Neural progenitor cell (in vitro differentiated cells): Measurements from ENCODE around the gene FNIP1. TPM values are rescaled to one million over a fixed set of nuclear protein-coding genes. Genes with fewer than 3 reads are reported as not detected.

Experiments
- DNase-seq: peaks from one replicate; pipeline ENCODE4 v3.0.0-alpha.2; 2016; ENCODE audit warnings: low spot score
- H2AFZ ChIP-seq: fragments of 200-600 bp; sonication (generic); replicated peaks from 2 replicates; pipeline ENCODE4 v1.6.1; 2016; ENCODE audit warnings: antibody characterized with exemption
- H3F3A ChIP-seq: fragments of 200-600 bp; sonication (generic); 2 replicates; pipeline ENCODE4 v1.6.1; 2016; ENCODE audit warnings: antibody characterized with exemption, low read depth
- H3K27ac ChIP-seq: fragments of 200-600 bp; sonication (generic); 2 replicates; pipeline ENCODE4 v1.5.1; 2016; ENCODE audit warnings: mild to moderate bottlenecking
- H3K27me3 ChIP-seq: fragments of 200-600 bp; sonication (generic); 2 replicates; pipeline ENCODE4 v1.6.1; 2016; ENCODE audit warnings: mild to moderate bottlenecking, moderate library complexity
- H3K36me3 ChIP-seq: fragments of 200-600 bp; sonication (generic); 2 replicates; pipeline ENCODE4 v1.5.1; 2016
- H3K4me1 ChIP-seq: fragments of 200-600 bp; sonication (generic); 2 replicates; pipeline ENCODE4 v1.6.1; 2016; ENCODE audit warnings: mixed run types
- H3K4me2 ChIP-seq: fragments of 200-600 bp; sonication (generic); 2 replicates; pipeline ENCODE4 v1.6.1; 2016
- H3K4me3 ChIP-seq: fragments of 200-600 bp; sonication (generic); 2 replicates; pipeline ENCODE4 v1.5.1; 2016
- H3K79me2 ChIP-seq: fragments of 200-600 bp; sonication (generic); 2 replicates; pipeline ENCODE4 v1.6.1; 2016; ENCODE audit warnings: low read depth
- H3K9ac ChIP-seq: fragments of 200-600 bp; sonication (generic); 2 replicates; pipeline ENCODE4 v1.6.1; 2016
- H3K9me3 ChIP-seq: fragments of 200-600 bp; sonication (generic); 2 replicates; pipeline ENCODE4 v1.5.1; 2016; ENCODE audit warnings: low read depth
- H4K20me1 ChIP-seq: fragments of 200-600 bp; sonication (generic); 2 replicates; pipeline ENCODE4 v1.6.1; 2016; ENCODE audit warnings: low read depth
- H3K27ac Mint-ChIP-seq: 3 replicates; pipeline ENCODE4 v1.8.0; 2021; ENCODE audit warnings: mixed read lengths
- H3K27me3 Mint-ChIP-seq: 2 replicates; pipeline ENCODE4 v1.8.0; 2022; ENCODE audit warnings: low read depth, mild to moderate bottlenecking, inconsistent platforms, moderate library complexity, mixed read lengths; ENCODE audit not compliant: insufficient read depth
- H3K36me3 Mint-ChIP-seq: 3 replicates; pipeline ENCODE4 v1.8.0; 2021; ENCODE audit warnings: mixed read lengths
- H3K4me1 Mint-ChIP-seq: 3 replicates; pipeline ENCODE4 v1.8.0; 2021; ENCODE audit warnings: mixed read lengths
- H3K4me3 Mint-ChIP-seq: 3 replicates; pipeline ENCODE4 v1.8.0; 2021; ENCODE audit warnings: mild to moderate bottlenecking, moderate library complexity, mixed read lengths
- H3K9me3 Mint-ChIP-seq: 3 replicates; pipeline ENCODE4 v1.8.0; 2020; ENCODE audit warnings: mixed read lengths
- CTCF ChIP-seq: fragments of 200-600 bp; sonication (generic); IDR thresholded peaks from 2 replicates; pipeline ENCODE4 v1.5.1; 2017; ENCODE audit warnings: antibody characterized with exemption, mild to moderate bottlenecking
- EZH2 ChIP-seq: fragments of 200-600 bp; sonication (generic); IDR thresholded peaks from 2 replicates; pipeline ENCODE4 v1.6.1; 2017; ENCODE audit warnings: antibody characterized with exemption, mild to moderate bottlenecking, moderate library complexity
- EZH2phosphoT487 ChIP-seq: fragments of 200-600 bp; sonication (generic); IDR thresholded peaks from 2 replicates; pipeline ENCODE4 v1.6.1; 2017; ENCODE audit warnings: antibody characterized with exemption
- total RNA-seq: library from RNA; depleted of rRNA; stranded (reverse); fragments of >200 nt; gene quantifications from 2 replicates; pipeline ENCODE4 v1.2.3, GENCODE V29; 2015; ENCODE audit warnings: low replicate concordance

Gene FNIP1
- total RNA-seq, 1 donor from 2014 or later, result 44.4 TPM

GRCh38 chr5:131786900-131787692 lies 9.7 kb downstream of the FNIP1 start:
- Mint-ChIP-seq H3K27me3 (no peaks in the 10 kb centered on the region), H3K4me3 (no peak overlapping the region), H3K9me3 (peaks cover 11% of the 10 kb centered on the region), H3K4me1 (peaks cover 2% of the 10 kb centered on the region), H3K36me3 (peaks cover 21% of the 10 kb centered on the region), H3K27ac (no peak overlapping the region)
- H3K36me3 ChIP-seq, result no peaks in the 10 kb centered on the region
- H3F3A ChIP-seq, result no peaks in the 10 kb centered on the region
- H2AFZ ChIP-seq, result no peak overlapping the region
- no peak overlapping the region for H3K9ac ChIP-seq
- H4K20me1 ChIP-seq, result peaks cover 65% of the 10 kb centered on the region
- H3K4me1 ChIP-seq, result peaks cover 15% of the 10 kb centered on the region
- no peaks in the 10 kb centered on the region for H3K9me3 ChIP-seq
- H3K27me3 ChIP-seq, result no peaks in the 10 kb centered on the region
- H3K79me2 ChIP-seq, result peaks cover 96% of the 10 kb centered on the region
- no peak overlapping the region for H3K4me2 ChIP-seq
- no peak for TF ChIP-seq EZH2phosphoT487
- no peak for TF ChIP-seq EZH2
- no peak overlapping the region for H3K27ac ChIP-seq
- DNase-seq, result no peak
- no peak overlapping the region for H3K4me3 ChIP-seq

DNA sequence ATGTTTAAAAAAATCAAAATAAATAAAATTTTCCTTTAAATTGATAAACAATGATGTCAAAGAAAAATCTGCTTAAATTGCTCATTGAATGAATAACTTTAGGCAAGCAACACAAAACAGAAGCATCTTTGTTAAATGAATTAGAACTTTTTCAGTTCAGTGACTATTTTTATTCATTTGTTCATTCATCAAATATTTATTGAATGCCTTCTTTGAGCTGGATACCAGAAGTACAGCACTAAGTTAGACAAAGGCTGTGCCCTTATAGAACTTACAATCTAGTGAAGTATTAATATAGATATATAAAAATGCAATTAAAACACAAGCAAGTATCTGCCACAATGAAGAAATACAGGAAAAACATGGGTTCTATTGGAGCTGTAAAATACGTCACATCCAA lies 10.8 kb downstream of the FNIP1 start:
- no peak overlapping the region for H3K9ac ChIP-seq
- Mint-ChIP-seq H3K4me3 (no peak overlapping the region), H3K27ac (no peak overlapping the region), H3K9me3 (peaks cover 17% of the 10 kb centered on the region), H3K27me3 (no peaks in the 10 kb centered on the region), H3K36me3 (peaks cover 28% of the 10 kb centered on the region), H3K4me1 (peaks cover 2% of the 10 kb centered on the region)
- H3K9me3 ChIP-seq, result no peaks in the 10 kb centered on the region
- no peak overlapping the region for H3K27ac ChIP-seq
- TF ChIP-seq EZH2 (no peak), EZH2phosphoT487 (no peak), CTCF (no peak)
- H3K4me3 ChIP-seq, result no peak overlapping the region
- no peaks in the 10 kb centered on the region for H3K27me3 ChIP-seq
- no peak overlapping the region for H3K4me2 ChIP-seq
- H4K20me1 ChIP-seq, result peaks cover 55% of the 10 kb centered on the region
- H3K4me1 ChIP-seq, result peaks cover 15% of the 10 kb centered on the region
- no peaks in the 10 kb centered on the region for H3K36me3 ChIP-seq
- no peak overlapping the region for H2AFZ ChIP-seq
- no peaks in the 10 kb centered on the region for H3F3A ChIP-seq
- peaks cover 96% of the 10 kb centered on the region for H3K79me2 ChIP-seq
- no peak for DNase-seq

- peaks cover 20% of the 10 kb centered on the region for H3K9me3 Mint-ChIP-seq
- Histone ChIP-seq H3K9me3 (no peaks in the 10 kb centered on the region), H3K79me2 (peaks cover 96% of the 10 kb centered on the region), H3K4me2 (peak overlapping the region; percentile 3), H4K20me1 (peaks cover 37% of the 10 kb centered on the region), H3K36me3 (no peaks in the 10 kb centered on the region), H3F3A (no peaks in the 10 kb centered on the region), H2AFZ (no peak overlapping the region), H3K4me3 (no peak overlapping the region), H3K27me3 (no peaks in the 10 kb centered on the region), H3K9ac (no peak overlapping the region), H3K27ac (no peak overlapping the region), H3K4me1 (peaks cover 15% of the 10 kb centered on the region)
- H3K4me3 Mint-ChIP-seq, result no peak overlapping the region
- no peaks in the 10 kb centered on the region for H3K27me3 Mint-ChIP-seq
- peak; percentile 54 for DNase-seq
- H3K36me3 Mint-ChIP-seq, result peaks cover 32% of the 10 kb centered on the region
- TF ChIP-seq CTCF, result no peak
- no peak for TF ChIP-seq EZH2phosphoT487
- TF ChIP-seq EZH2, result no peak
- H3K4me1 Mint-ChIP-seq, result peaks cover 2% of the 10 kb centered on the region
- H3K27ac Mint-ChIP-seq, result no peak overlapping the region
Observed at GRCh38 chr5:131783874-131784273, 12.9 kb downstream of the FNIP1 start.

DNA sequence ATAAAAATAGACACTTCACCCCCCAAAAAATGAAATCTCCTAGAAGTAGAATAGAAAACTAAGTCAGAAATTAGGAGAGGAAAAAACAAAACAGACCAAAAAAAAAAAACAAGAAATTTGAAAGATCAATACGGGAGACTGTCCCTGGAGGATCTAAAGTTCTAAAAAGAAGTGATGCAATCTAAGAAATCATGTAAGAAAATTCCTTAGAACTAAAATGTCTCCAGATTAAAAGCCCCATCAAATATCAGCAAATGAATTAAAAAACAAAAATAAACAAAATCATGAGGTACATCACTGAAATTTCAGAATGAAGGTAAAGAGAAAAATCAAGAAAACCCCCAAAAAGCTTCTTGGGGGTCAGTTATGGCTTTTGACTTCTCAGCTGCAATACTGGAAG lies 13.5 kb downstream of the FNIP1 start:
- no peak overlapping the region for H3K4me3 Mint-ChIP-seq
- peaks cover 31% of the 10 kb centered on the region for H3K36me3 Mint-ChIP-seq
- Histone ChIP-seq H3K27me3 (no peaks in the 10 kb centered on the region), H3K79me2 (peaks cover 91% of the 10 kb centered on the region), H3F3A (no peaks in the 10 kb centered on the region), H4K20me1 (peaks cover 35% of the 10 kb centered on the region), H3K9ac (no peak overlapping the region), H3K9me3 (no peaks in the 10 kb centered on the region), H3K4me3 (no peak overlapping the region), H3K27ac (no peak overlapping the region), H3K36me3 (no peaks in the 10 kb centered on the region), H3K4me1 (peaks cover 15% of the 10 kb centered on the region), H2AFZ (no peak overlapping the region), H3K4me2 (peak overlapping the region; percentile 3)
- peaks cover 2% of the 10 kb centered on the region for H3K4me1 Mint-ChIP-seq
- no peak overlapping the region for H3K27ac Mint-ChIP-seq
- DNase-seq, result no peak
- no peaks in the 10 kb centered on the region for H3K27me3 Mint-ChIP-seq
- TF ChIP-seq EZH2phosphoT487 (no peak), EZH2 (no peak), CTCF (no peak)
- H3K9me3 Mint-ChIP-seq, result peaks cover 20% of the 10 kb centered on the region
